ENCODE measurements around the gene TJP2. TPM values are rescaled to one million over a fixed set of nuclear protein-coding genes. Genes with fewer than 3 reads are reported as not detected.

The TJP2 gene
- total RNA-seq, 1 experiment from 2014 or later = 155 TPM

- Mint-ChIP-seq H3K27ac (no peak overlapping the region), H3K36me3 (peaks cover 22% of the 10 kb centered on the region), H3K4me3 (no peak overlapping the region), H3K9me3 (peaks cover 3% of the 10 kb centered on the region; the same call in 1 of the 2 replicates), H3K27me3 (ENCODE audit: low read depth) (no peaks in the 10 kb centered on the region), H3K4me1 (peaks cover 41% of the 10 kb centered on the region)
- TF ChIP-seq CREB1 (CRISPR knock-in tag; IDR thresholded peaks at IDR 0.05) (no peak), ZMAT4 (CRISPR knock-in tag; IDR thresholded peaks at IDR 0.05) (no peak), ATF1 (CRISPR knock-in tag; IDR thresholded peaks at IDR 0.05) (no peak), ZSCAN18 (CRISPR knock-in tag; IDR thresholded peaks at IDR 0.05) (no peak), ZNF263 (CRISPR knock-in tag; IDR thresholded peaks at IDR 0.05; ENCODE audit: low read depth) (no peak), PRDM15 (CRISPR knock-in tag; IDR thresholded peaks at IDR 0.05) (no peak), TEAD1 (CRISPR knock-in tag; IDR thresholded peaks at IDR 0.05) (no peak)
- ChIA-PET CTCF (interaction anchor here (1.7 to 2.3 kb wide), 2 partner anchors 9 to 26 kb away, joined by 6 to 8 read pairs; no protein-coding TSS in a partner anchor), POLR2A (no interaction called here)
- DNase-seq (ENCODE audit: low spot score) = no peak
- no peak for ATAC-seq
Observed at GRCh38 chr9:69184266-69184665, 10.2 kb downstream of the TJP2 start.

GRCh38 chr9:69186841-69187611 lies 12.9 kb downstream of the TJP2 start:
- POLR2A ChIA-PET = interaction anchor here (1.4 kb wide), 1 partner anchor 9 kb away, joined by 3 read pairs; no protein-coding TSS in a partner anchor
- H3K4me1 Mint-ChIP-seq = peaks cover 36% of the 10 kb centered on the region

GRCh38 chr9:69188975-69189374 lies 14.9 kb downstream of the TJP2 start:
- Mint-ChIP-seq H3K9me3 (no peaks in the 10 kb centered on the region), H3K27ac (no peak overlapping the region), H3K4me3 (no peak overlapping the region), H3K36me3 (peaks cover 4% of the 10 kb centered on the region; the same call in 1 of the 2 replicates), H3K4me1 (peaks cover 50% of the 10 kb centered on the region), H3K27me3 (ENCODE audit: low read depth) (no peaks in the 10 kb centered on the region)
- DNase-seq (ENCODE audit: low spot score) (no peak), ATAC-seq (no peak)
- ChIA-PET POLR2A (no interaction called here), CTCF (no interaction called here)
- TF ChIP-seq FOXP1 (CRISPR knock-in tag; IDR thresholded peaks at IDR 0.05; ENCODE audit: borderline replicate concordance) = no peak
- no peak for TF ChIP-seq ELF4 (CRISPR knock-in tag; IDR thresholded peaks at IDR 0.05; ENCODE audit: low read depth)
- TF ChIP-seq ZNF423 (CRISPR knock-in tag; IDR thresholded peaks at IDR 0.05) = no peak
- TF ChIP-seq IRF1 (CRISPR knock-in tag; IDR thresholded peaks at IDR 0.05) = no peak
- no peak for TF ChIP-seq AR (CRISPR knock-in tag; IDR thresholded peaks at IDR 0.05)
- no peak for TF ChIP-seq ZNF317 (CRISPR knock-in tag; IDR thresholded peaks at IDR 0.05; ENCODE audit: borderline replicate concordance, low read depth)
- no peak for TF ChIP-seq ZSCAN18 (CRISPR knock-in tag; IDR thresholded peaks at IDR 0.05)
- no peak for TF ChIP-seq NR2C2 (CRISPR knock-in tag; IDR thresholded peaks at IDR 0.05)
- TF ChIP-seq FOXJ3 (CRISPR knock-in tag; IDR thresholded peaks at IDR 0.05; ENCODE audit: borderline replicate concordance) = no peak
- no peak for TF ChIP-seq USF2 (CRISPR knock-in tag; IDR thresholded peaks at IDR 0.05)

More at GRCh38 chr9:69186841-69187611, 12.9 kb downstream of the TJP2 start:
- no peak overlapping the region for H3K4me3 Mint-ChIP-seq
- no peak for ATAC-seq
- TF ChIP-seq E2F5 (CRISPR knock-in tag; IDR thresholded peaks at IDR 0.05) = no peak
- no peaks in the 10 kb centered on the region for H3K27me3 Mint-ChIP-seq (ENCODE audit: low read depth)
- CTCF ChIA-PET = interaction anchor here (0.9 to 1.7 kb wide), 3 partner anchors 8 to 29 kb away, joined by 3 to 4 read pairs (median 4); no protein-coding TSS in a partner anchor
- no peaks in the 10 kb centered on the region for H3K9me3 Mint-ChIP-seq
- H3K36me3 Mint-ChIP-seq = peaks cover 13% of the 10 kb centered on the region
- DNase-seq (ENCODE audit: low spot score) = no peak
- H3K27ac Mint-ChIP-seq = peak overlapping the region; percentile 46
